ENCODE data around the gene LMBR1. TPM values are rescaled to one million over a fixed set of nuclear protein-coding genes. Genes with fewer than 3 reads are reported as not detected.
"Not testable (repeated sequence)": the region's sequence is repeated elsewhere in the genome, so short reads cannot be mapped to it uniquely, and the experiment has no call there.

LMBR1 gene
- total RNA-seq, 1 experiment from 2014 or later = 82.6 TPM

- POLR2A ChIA-PET, CTCF ChIA-PET: not testable (repeated sequence)
These were observed 49.4 kb downstream of the LMBR1 start for GRCh38 chr7:156843582-156843981.

DNA sequence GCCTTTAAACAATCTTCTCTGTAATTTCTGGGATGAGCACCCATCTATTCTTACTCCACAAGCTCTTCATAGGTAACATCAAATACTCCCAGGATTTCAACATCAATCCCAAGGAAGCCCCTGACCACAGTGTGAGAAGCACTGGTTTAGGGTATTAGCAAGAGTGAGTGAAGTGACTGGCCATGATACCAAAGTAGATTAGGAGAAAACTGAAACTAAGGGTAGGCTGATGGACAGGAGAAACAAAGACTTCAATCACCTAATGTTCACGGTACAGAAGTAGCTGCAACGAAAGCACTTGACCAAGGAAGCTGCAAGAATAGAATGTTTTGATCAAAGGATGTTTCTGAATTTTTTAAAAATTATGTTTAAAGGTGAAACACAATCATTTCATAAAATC lies 49.8 kb downstream of the LMBR1 start:
- in situ Hi-C loops (cut with HindIII; ENCODE audit: low pct_unique_long_range_greater_than_20kb, low sequenced_read_pairs) = no loop called here
- CTCF ChIA-PET = no interaction called here
- no peak for DNase-seq (ENCODE audit: low read depth, low spot score)
- H3K9me3 ChIP-seq (ENCODE audit: control insufficient read depth, insufficient read depth, low read depth, low read length) = no peaks in the 10 kb centered on the region
- POLR2A ChIA-PET = no interaction called here
- no peak overlapping the region for H3K4me3 ChIP-seq (ENCODE audit: low read depth in 2 of 2, low read length in 2 of 2)
- no peaks in the 10 kb centered on the region; the same call in 1 of the 2 replicates for H3K4me1 ChIP-seq (ENCODE audit: control insufficient read depth, insufficient read depth, low read length)
- no TSS peak for BruUV-seq (replicated peaks)
- H3K36me3 ChIP-seq (ENCODE audit: control insufficient read depth, insufficient read depth, low read length) = no peaks in the 10 kb centered on the region
- H3K27ac ChIP-seq (ENCODE audit: low read length) = no peak overlapping the region
- no peaks in the 10 kb centered on the region for H3K27me3 ChIP-seq (ENCODE audit: control insufficient read depth, insufficient read depth, low read length)
- ATAC-seq = no peak
- intact Hi-C loops (cut with micrococcal nuclease; ENCODE audit: unreplicated experiment) = no loop called here
- TF ChIP-seq POLR2AphosphoS5 (IDR thresholded peaks at IDR 0.05; ENCODE audit: low read depth, low read length) = no peak
- no peak for TF ChIP-seq SIN3A (IDR thresholded peaks at IDR 0.05; ENCODE audit: borderline replicate concordance, insufficient read depth, low read depth, low read length)
- no peak for TF ChIP-seq CTCF (IDR thresholded peaks at IDR 0.05)
- TF ChIP-seq REST (IDR thresholded peaks at IDR 0.05; ENCODE audit: insufficient read depth in 1 of 2, low read depth in 2 of 2, low read length in 1 of 2) = no peak
- TF ChIP-seq TCF7L2 (IDR thresholded peaks at IDR 0.05; ENCODE audit: low read depth, low read length) = no peak

More at GRCh38 chr7:156843582-156843981, 49.4 kb downstream of the LMBR1 start:
- H3K9me3 ChIP-seq (ENCODE audit: control insufficient read depth, insufficient read depth, low read depth, low read length); H3K4me3 ChIP-seq (ENCODE audit: low read depth in 2 of 2, low read length in 2 of 2); in situ Hi-C loops (cut with HindIII; ENCODE audit: low pct_unique_long_range_greater_than_20kb, low sequenced_read_pairs); H3K27ac ChIP-seq (ENCODE audit: low read length); DNase-seq (ENCODE audit: low read depth, low spot score); BruUV-seq (replicated peaks); intact Hi-C loops (cut with micrococcal nuclease; ENCODE audit: unreplicated experiment); ATAC-seq; H3K27me3 ChIP-seq (ENCODE audit: control insufficient read depth, insufficient read depth, low read length); H3K4me1 ChIP-seq (ENCODE audit: control insufficient read depth, insufficient read depth, low read length); H3K36me3 ChIP-seq (ENCODE audit: control insufficient read depth, insufficient read depth, low read length): not testable (repeated sequence)

GRCh38 chr7:156842740-156843140 lies 50.2 kb downstream of the LMBR1 start:
- Histone ChIP-seq H3K27me3 (ENCODE audit: control insufficient read depth, insufficient read depth, low read length) (no peaks in the 10 kb centered on the region), H3K9me3 (ENCODE audit: control insufficient read depth, insufficient read depth, low read depth, low read length) (no peaks in the 10 kb centered on the region), H3K36me3 (ENCODE audit: control insufficient read depth, insufficient read depth, low read length) (no peaks in the 10 kb centered on the region), H3K4me1 (ENCODE audit: control insufficient read depth, insufficient read depth, low read length) (no peaks in the 10 kb centered on the region; the same call in 1 of the 2 replicates), H3K27ac (ENCODE audit: low read length) (no peak overlapping the region), H3K4me3 (ENCODE audit: low read depth in 2 of 2, low read length in 2 of 2) (no peak overlapping the region)
- TF ChIP-seq REST (IDR thresholded peaks at IDR 0.05; ENCODE audit: insufficient read depth in 1 of 2, low read depth in 2 of 2, low read length in 1 of 2) (no peak), TCF7L2 (IDR thresholded peaks at IDR 0.05; ENCODE audit: low read depth, low read length) (no peak), POLR2AphosphoS5 (IDR thresholded peaks at IDR 0.05; ENCODE audit: low read depth, low read length) (no peak), SIN3A (IDR thresholded peaks at IDR 0.05; ENCODE audit: borderline replicate concordance, insufficient read depth, low read depth, low read length) (no peak), CTCF (IDR thresholded peaks at IDR 0.05) (no peak)
- DNase-seq (ENCODE audit: low read depth, low spot score) = no peak
- no peak for ATAC-seq
- in situ Hi-C loops (cut with HindIII; ENCODE audit: low pct_unique_long_range_greater_than_20kb, low sequenced_read_pairs) (no loop called here), intact Hi-C loops (cut with micrococcal nuclease; ENCODE audit: unreplicated experiment) (no loop called here)
- no TSS peak for BruUV-seq (replicated peaks)
- ChIA-PET CTCF (no interaction called here), POLR2A (no interaction called here)
